GM12891 (cell line): ENCODE measurements around the gene MATK.

ENCODE experiments used
- POLR2A ChIP-seq: IDR thresholded peaks from 2 replicates; pipeline ENCODE4 v1.6.1; 2011; ENCODE audit warnings: low read depth, low read length, control low read depth
- POLR2AphosphoS5 ChIP-seq: IDR thresholded peaks from 2 replicates; pipeline ENCODE4 v1.6.1; 2011; ENCODE audit warnings: low read depth, low read length, control low read depth
- POU2F2 ChIP-seq: IDR thresholded peaks from 2 replicates; pipeline ENCODE4 v1.6.1; 2011; ENCODE audit warnings: low read depth, mild to moderate bottlenecking, control low read depth, low read length, moderate library complexity
- SPI1 ChIP-seq: IDR thresholded peaks from 2 replicates; pipeline ENCODE4 v1.6.1; 2011; ENCODE audit warnings: low read depth, low read length, control low read depth
- TAF1 ChIP-seq: IDR thresholded peaks from 2 replicates; pipeline ENCODE4 v1.6.1; 2011; ENCODE audit warnings: low read depth, low read length, control low read depth

- TF ChIP-seq POLR2A: no peak
- no peak for TF ChIP-seq TAF1
- no peak for TF ChIP-seq POLR2AphosphoS5
- no peak for TF ChIP-seq POU2F2
- TF ChIP-seq SPI1: no peak
These were observed 7.1 kb downstream of the MATK start for GRCh38 chr19:3778899-3779723.
